GM06990 (cell line): ENCODE data around the gene SPOCK3.

Experiments
- DNase-seq: peaks from one replicate; pipeline ENCODE4 v3.0.0-alpha.2; 2011; ENCODE audit not compliant: insufficient read length; ENCODE audit errors: extremely low read depth
- H3K27me3 ChIP-seq: replicated peaks from 2 replicates; pipeline ENCODE4 v1.6.0; 2011; ENCODE audit warnings: low read length; ENCODE audit not compliant: control insufficient read depth, insufficient read depth
- H3K36me3 ChIP-seq: 2 replicates; pipeline ENCODE4 v1.5.1; 2011; ENCODE audit warnings: low read length; ENCODE audit not compliant: control insufficient read depth, insufficient read depth
- H3K4me3 ChIP-seq: replicated peaks from 2 replicates; pipeline ENCODE4 v1.5.1; 2011; ENCODE audit warnings: low read depth, mild to moderate bottlenecking, control low read depth, low read length
- CTCF ChIP-seq: IDR thresholded peaks from 2 replicates; pipeline ENCODE4 v1.5.1; 2011; ENCODE audit warnings: low read length, control low read depth, mild to moderate bottlenecking, inconsistent platforms; ENCODE audit not compliant: insufficient read depth, poor library complexity, severe bottlenecking

Gene SPOCK3

GRCh38 chr4:167111092-167111491 is 123.2 kb downstream of the SPOCK3 start:
- no peaks in the 10 kb centered on the region for H3K27me3 ChIP-seq
- H3K4me3 ChIP-seq = no peak overlapping the region
- no peaks in the 10 kb centered on the region for H3K36me3 ChIP-seq
- TF ChIP-seq CTCF = no peak
- DNase-seq = no peak

DNA sequence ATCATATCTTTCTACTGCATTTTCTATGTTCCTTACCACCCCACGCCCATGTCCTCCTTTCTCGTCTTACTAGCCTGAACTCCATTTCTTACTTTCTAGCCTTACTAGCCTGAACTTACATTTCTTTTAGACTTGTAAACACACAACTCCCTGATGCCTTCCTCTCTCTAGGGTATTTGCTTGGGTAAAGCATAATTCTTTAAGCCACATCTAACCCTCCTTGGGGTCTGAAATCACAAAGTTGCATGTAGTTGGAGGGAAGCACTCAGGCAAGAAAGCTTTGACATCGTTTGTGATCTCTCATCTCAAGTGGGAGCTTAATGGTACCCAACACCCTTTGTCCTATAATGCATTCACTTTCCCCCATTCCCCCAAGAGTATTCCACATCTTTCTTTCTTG is 124.4 kb downstream of the SPOCK3 start:
- no peak overlapping the region for H3K4me3 ChIP-seq
- no peak for DNase-seq
- H3K36me3 ChIP-seq = no peaks in the 10 kb centered on the region
- no peak for TF ChIP-seq CTCF
- no peaks in the 10 kb centered on the region for H3K27me3 ChIP-seq

DNA sequence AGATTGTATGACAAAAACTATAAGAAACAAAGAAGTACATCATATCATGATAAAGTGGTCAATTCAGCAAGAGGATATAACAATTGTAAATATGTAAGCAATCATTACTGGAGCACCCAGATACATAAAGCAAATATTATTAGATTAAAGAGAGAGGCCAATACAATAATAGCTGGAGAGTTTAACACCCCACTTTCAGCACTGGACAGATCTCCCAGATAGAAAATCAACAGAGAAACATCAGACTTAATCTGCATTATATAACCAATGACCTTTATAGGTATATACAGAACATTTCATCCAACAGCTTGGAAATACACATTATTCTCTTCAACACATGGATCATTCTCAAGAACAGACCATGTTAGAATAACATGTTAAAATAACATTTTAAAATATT is 128.4 kb downstream of the SPOCK3 start:
- TF ChIP-seq CTCF = no peak
- Histone ChIP-seq H3K27me3 (no peaks in the 10 kb centered on the region), H3K36me3 (no peaks in the 10 kb centered on the region), H3K4me3 (no peak overlapping the region)
- no peak for DNase-seq

DNA sequence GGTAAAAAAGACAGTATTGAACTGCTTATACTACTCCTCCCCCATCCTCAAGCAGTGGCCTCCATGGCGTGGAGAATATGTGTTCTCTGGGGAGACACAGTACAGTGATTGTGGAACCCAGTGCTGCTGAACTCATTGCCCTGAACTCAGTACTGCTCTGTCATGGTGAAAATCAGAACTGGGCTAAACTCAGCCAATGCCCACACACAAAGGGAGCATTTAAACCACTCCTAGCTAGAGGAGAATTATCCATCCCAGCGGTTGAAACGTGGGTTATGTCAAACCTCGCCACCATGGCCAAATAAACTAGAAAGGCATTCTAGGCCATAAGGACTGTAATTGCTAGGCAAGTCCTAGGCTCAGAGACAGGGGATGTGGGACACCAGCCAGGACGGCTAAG is 131.8 kb downstream of the SPOCK3 start:
- TF ChIP-seq CTCF = no peak
- DNase-seq = no peak
- H3K27me3 ChIP-seq = no peaks in the 10 kb centered on the region

DNA sequence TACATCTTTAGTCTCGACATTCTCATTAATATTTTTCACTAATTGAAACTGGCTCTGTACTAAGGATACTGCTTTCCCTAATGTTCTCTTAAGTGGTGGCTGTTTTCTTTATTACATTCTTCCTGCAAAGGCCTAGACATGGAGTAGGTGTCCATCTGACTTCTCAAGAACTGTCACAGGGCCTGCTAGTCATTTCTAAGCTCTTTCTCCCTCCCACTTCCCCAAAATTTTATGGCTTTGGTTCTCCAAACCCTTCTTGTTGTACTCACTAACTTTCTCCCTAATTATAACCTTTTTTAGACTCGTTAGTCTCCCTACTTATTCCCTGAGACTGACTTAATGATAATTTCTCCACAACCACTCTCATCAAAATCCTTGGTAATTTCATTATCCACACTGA is 133.3 kb downstream of the SPOCK3 start:
- no peak for TF ChIP-seq CTCF
- no peak for DNase-seq
- no peak overlapping the region for H3K4me3 ChIP-seq
- no peaks in the 10 kb centered on the region for H3K27me3 ChIP-seq
- H3K36me3 ChIP-seq = no peaks in the 10 kb centered on the region

More for the DNA sequence above, 131.8 kb downstream of the SPOCK3 start:
- H3K36me3 ChIP-seq = no peaks in the 10 kb centered on the region
- no peak overlapping the region for H3K4me3 ChIP-seq

GRCh38 chr4:167100120-167100519 is 134.2 kb downstream of the SPOCK3 start:
- DNase-seq = peak; percentile 10
- TF ChIP-seq CTCF = no peak
- no peaks in the 10 kb centered on the region for H3K27me3 ChIP-seq
- no peak overlapping the region for H3K4me3 ChIP-seq
- H3K36me3 ChIP-seq = no peaks in the 10 kb centered on the region
